H9 (cell line): Measurements from ENCODE around the gene EPHA4. TPM values are rescaled to one million over a fixed set of nuclear protein-coding genes. Genes with fewer than 3 reads are reported as not detected.
A peak's percentile ranks its signal among the peaks of the same experiment; 100 is the strongest.

Source experiments
- DNase-seq: peaks from one replicate; pipeline ENCODE4 v3.0.0-alpha.2; 2017
- H2AFZ ChIP-seq: one replicate; pipeline ENCODE4 v1.6.1; 2013; ENCODE audit warnings: mild to moderate bottlenecking, low read length, control low read depth, moderate library complexity
- H2AK5ac ChIP-seq: 2 replicates; pipeline ENCODE4 v1.6.1; 2013; ENCODE audit warnings: low read length, control low read depth, mixed read lengths; ENCODE audit not compliant: insufficient read length
- H2BK120ac ChIP-seq: one replicate; pipeline ENCODE4 v1.6.1; 2013; ENCODE audit warnings: low read depth, mild to moderate bottlenecking, low read length, control low read depth, inconsistent platforms; ENCODE audit not compliant: poor library complexity, severe bottlenecking
- H2BK12ac ChIP-seq: 2 replicates; pipeline ENCODE4 v1.6.1; 2013; ENCODE audit warnings: low read length, control low read depth, mixed read lengths, low read depth; ENCODE audit not compliant: insufficient read length
- H2BK15ac ChIP-seq: 2 replicates; pipeline ENCODE4 v1.6.1; 2013; ENCODE audit warnings: low read depth, low read length, control low read depth
- H2BK20ac ChIP-seq: one replicate; pipeline ENCODE4 v1.6.1; 2013; ENCODE audit warnings: low read depth, mild to moderate bottlenecking, low read length, control low read depth, inconsistent platforms; ENCODE audit not compliant: poor library complexity, severe bottlenecking
- H2BK5ac ChIP-seq: 2 replicates; pipeline ENCODE4 v1.6.1; 2013; ENCODE audit warnings: low read length, control low read depth, mixed read lengths; ENCODE audit not compliant: insufficient read length
- H3K14ac ChIP-seq: 2 replicates; pipeline ENCODE4 v1.6.1; 2013; ENCODE audit warnings: low read length, control low read depth; ENCODE audit not compliant: insufficient read depth
- H3K18ac ChIP-seq: 2 replicates; pipeline ENCODE4 v1.6.1; 2013; ENCODE audit warnings: low read depth, mild to moderate bottlenecking, mixed read lengths, low read length, control low read depth; ENCODE audit not compliant: insufficient read length
- H3K23ac ChIP-seq: 2 replicates; pipeline ENCODE4 v1.6.1; 2013; ENCODE audit warnings: low read length, control low read depth, mixed read lengths, low read depth; ENCODE audit not compliant: insufficient read length
- H3K23me2 ChIP-seq: 2 replicates; pipeline ENCODE4 v1.6.1; 2013; ENCODE audit warnings: low read depth, mild to moderate bottlenecking, mixed read lengths, low read length, control low read depth; ENCODE audit not compliant: insufficient read length, poor library complexity, severe bottlenecking
- H3K27ac ChIP-seq: 2 replicates; pipeline ENCODE4 v1.5.1; 2013; ENCODE audit warnings: low read length, control low read depth, mixed read lengths, low read depth; ENCODE audit not compliant: insufficient read length
- H3K27me3 ChIP-seq: 2 replicates; pipeline ENCODE4 v1.6.1; 2013; ENCODE audit warnings: low read length, control low read depth, inconsistent platforms; ENCODE audit not compliant: insufficient read depth
- H3K4ac ChIP-seq: 2 replicates; pipeline ENCODE4 v1.6.1; 2013; ENCODE audit warnings: low read depth, mild to moderate bottlenecking, control low read depth, inconsistent platforms, low read length, moderate library complexity
- H3K4me1 ChIP-seq: 2 replicates; pipeline ENCODE4 v1.6.1; 2013; ENCODE audit warnings: low read length, control low read depth, inconsistent platforms; ENCODE audit not compliant: insufficient read depth
- H3K4me2 ChIP-seq: 2 replicates; pipeline ENCODE4 v1.6.1; 2013; ENCODE audit warnings: low read length, control low read depth, mixed read lengths; ENCODE audit not compliant: insufficient read length, insufficient read depth
- H3K56ac ChIP-seq: 2 replicates; pipeline ENCODE4 v1.6.1; 2013; ENCODE audit warnings: low read depth, mild to moderate bottlenecking, mixed read lengths, low read length, control low read depth; ENCODE audit not compliant: insufficient read length
- H3K79me1 ChIP-seq: 2 replicates; pipeline ENCODE4 v1.6.1; 2013; ENCODE audit warnings: low read depth, mild to moderate bottlenecking, moderate library complexity, low read length, control low read depth, inconsistent platforms; ENCODE audit not compliant: insufficient read depth, poor library complexity, severe bottlenecking
- H3K79me2 ChIP-seq: 2 replicates; pipeline ENCODE4 v1.6.1; 2013; ENCODE audit warnings: low read length, control low read depth, inconsistent platforms; ENCODE audit not compliant: insufficient read depth
- H3K9ac ChIP-seq: 2 replicates; pipeline ENCODE4 v1.6.1; 2013; ENCODE audit warnings: low read length, control low read depth, mixed read lengths; ENCODE audit not compliant: insufficient read length; ENCODE audit errors: extremely low read depth
- H3K9me3 ChIP-seq: one replicate; pipeline ENCODE4 v1.6.1; 2013; ENCODE audit warnings: low read depth, low read length, inconsistent platforms; ENCODE audit not compliant: control insufficient read depth
- H3T11ph ChIP-seq: one replicate; pipeline ENCODE4 v1.6.1; 2013; ENCODE audit warnings: mild to moderate bottlenecking, low read length, control low read depth, inconsistent platforms
- H4K20me1 ChIP-seq: one replicate; pipeline ENCODE4 v1.6.1; 2013; ENCODE audit not compliant: control insufficient read depth, insufficient read length, insufficient read depth
- H4K5ac ChIP-seq: 2 replicates; pipeline ENCODE4 v1.6.1; 2013; ENCODE audit warnings: low read depth, mild to moderate bottlenecking, mixed read lengths, low read length, control low read depth; ENCODE audit not compliant: insufficient read length
- H4K8ac ChIP-seq: replicated peaks from 2 replicates; pipeline ENCODE4 v1.6.1; 2013; ENCODE audit warnings: low read length, control low read depth, mixed read lengths, low read depth; ENCODE audit not compliant: insufficient read length
- H4K91ac ChIP-seq: 2 replicates; pipeline ENCODE4 v1.6.1; 2013; ENCODE audit warnings: low read depth, mild to moderate bottlenecking, moderate library complexity, mixed read lengths, low read length, control low read depth; ENCODE audit not compliant: insufficient read length
- H3K27ac Mint-ChIP-seq, 3 experiments: 2 replicates in 2 of 3; 3 replicates in 1 of 3; pipeline ENCODE4 v1.8.0; 2020 to 2021; ENCODE audit warnings: mixed read lengths in 3 of 3, mild to moderate bottlenecking in 1 of 3, moderate library complexity in 1 of 3
- H3K27me3 Mint-ChIP-seq: 2 replicates; pipeline ENCODE4 v1.8.0; 2021; ENCODE audit warnings: low read depth, mild to moderate bottlenecking, moderate library complexity, mixed read lengths
- H3K36me3 Mint-ChIP-seq, 3 experiments: 2 replicates in 2 of 3; 3 replicates in 1 of 3; pipeline ENCODE4 v1.8.0; 2020 to 2021; ENCODE audit warnings: low read depth in 3 of 3, mixed read lengths in 3 of 3; ENCODE audit not compliant: insufficient read depth in 1 of 3
- H3K4me1 Mint-ChIP-seq, 2 experiments: 2 replicates each; pipeline ENCODE4 v1.8.0; 2020; ENCODE audit warnings: mixed read lengths in 2 of 2
- H3K4me3 Mint-ChIP-seq, 2 experiments: 2 replicates in 1 of 2; 3 replicates in 1 of 2; pipeline ENCODE4 v1.8.0; 2020 to 2021; ENCODE audit warnings: mild to moderate bottlenecking in 2 of 2, mixed read lengths in 2 of 2, moderate library complexity in 1 of 2
- H3K9me3 Mint-ChIP-seq, 2 experiments: 2 replicates in 1 of 2; 3 replicates in 1 of 2; pipeline ENCODE4 v1.8.0; 2020; ENCODE audit warnings: mild to moderate bottlenecking in 2 of 2, mixed read lengths in 2 of 2, moderate library complexity in 1 of 2
- WGBS: extraction: QIAGEN DNeasy Blood & Tissue Kit; methylation state at CpG from one replicate; pipeline ENCODE4 v1.1.7; 2013; ENCODE audit warnings: missing lambda C conversion rate, low lambda C conversion rate, mixed read lengths; ENCODE audit not compliant: insufficient read length; ENCODE audit errors: extremely low coverage; 5-methylcytosine and 5-hydroxymethylcytosine counted together
- total RNA-seq: library from RNA; stranded (reverse); gene quantifications from 2 replicates; pipeline ENCODE4 v1.2.1, GENCODE V29; 2021
- TF ChIP-seq, protein P1 (sequence below): fragments of 200-600 bp; sonication (generic); conservative IDR thresholded peaks from 3 replicates; pipeline ENCODE4 v1.8.0; 2021; ENCODE audit warnings: antibody characterized with exemption, mild to moderate bottlenecking

Gene EPHA4
- total RNA-seq, 1 experiment from 2014 or later, result 25.1 TPM

DNA sequence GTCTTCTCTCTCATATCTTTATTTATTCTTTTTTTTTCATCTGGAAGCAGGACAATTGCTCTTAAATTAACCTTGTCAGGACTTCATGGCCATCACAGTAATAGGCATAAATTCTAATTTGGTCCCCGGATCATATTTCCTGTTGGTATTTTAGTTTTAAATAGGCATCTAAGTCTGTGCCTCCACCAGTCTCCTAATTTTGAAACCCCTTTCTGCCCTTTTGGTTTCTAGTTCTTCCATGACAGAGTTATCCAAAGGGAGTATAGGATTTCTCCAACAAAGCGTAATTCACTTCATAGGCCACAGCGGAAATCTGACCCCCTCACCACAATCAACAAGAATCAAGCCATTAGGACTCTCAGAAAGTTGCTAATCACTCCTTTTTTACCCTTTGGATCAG, 3.8 kb downstream of the EPHA4 start:
- peaks cover 33% of the 10 kb centered on the region for H3K23me2 ChIP-seq
- Mint-ChIP-seq H3K9me3 (no peaks in the 10 kb centered on the region; a peak in 1 of 5 replicates), H3K27me3 (peaks cover 48% of the 10 kb centered on the region), H3K4me3 (peak overlapping the region in 1 of 2 experiments; percentile 48; a peak in 2 of 5 replicates), H3K4me1 (peaks cover 35 to 50% of the 10 kb centered on the region in 2 experiments), H3K27ac (no peak overlapping the region), H3K36me3 (peaks cover 4 to 23% (median 22%) of the 10 kb centered on the region in 3 experiments; a peak in 5 of 7 replicates)
- H3K14ac ChIP-seq, result no peak overlapping the region
- no peaks in the 10 kb centered on the region for H3K9me3 ChIP-seq
- H3T11ph ChIP-seq, result no peak overlapping the region
- peaks cover 3% of the 10 kb centered on the region for H4K20me1 ChIP-seq
- H2BK20ac ChIP-seq, result no peak overlapping the region
- no peak overlapping the region for H2AK5ac ChIP-seq
- peaks cover 4% of the 10 kb centered on the region; the same call in 1 of the 2 replicates for H3K4me1 ChIP-seq
- no peaks in the 10 kb centered on the region for H3K79me2 ChIP-seq
- H4K5ac ChIP-seq, result no peak overlapping the region
- no peak overlapping the region for H3K56ac ChIP-seq
- H3K18ac ChIP-seq, result no peak overlapping the region
- H4K91ac ChIP-seq, result no peak overlapping the region
- no peak overlapping the region for H2BK120ac ChIP-seq
- no peak overlapping the region for H2AFZ ChIP-seq
- no peak overlapping the region for H4K8ac ChIP-seq
- H3K27ac ChIP-seq, result no peak overlapping the region
- H2BK5ac ChIP-seq, result no peak overlapping the region
- H3K27me3 ChIP-seq, result peaks cover 8% of the 10 kb centered on the region; the same call in 1 of the 2 replicates
- H3K4ac ChIP-seq, result no peak overlapping the region
- H3K79me1 ChIP-seq, result peaks cover 4% of the 10 kb centered on the region
- no peak overlapping the region for H3K9ac ChIP-seq
- no CpG with 5 or more reads among the region's 3 CpGs for whole genome bisulfite sequencing
- no peak for DNase-seq
- H3K23ac ChIP-seq, result no peak overlapping the region
- TF ChIP-seq, protein P1, sequence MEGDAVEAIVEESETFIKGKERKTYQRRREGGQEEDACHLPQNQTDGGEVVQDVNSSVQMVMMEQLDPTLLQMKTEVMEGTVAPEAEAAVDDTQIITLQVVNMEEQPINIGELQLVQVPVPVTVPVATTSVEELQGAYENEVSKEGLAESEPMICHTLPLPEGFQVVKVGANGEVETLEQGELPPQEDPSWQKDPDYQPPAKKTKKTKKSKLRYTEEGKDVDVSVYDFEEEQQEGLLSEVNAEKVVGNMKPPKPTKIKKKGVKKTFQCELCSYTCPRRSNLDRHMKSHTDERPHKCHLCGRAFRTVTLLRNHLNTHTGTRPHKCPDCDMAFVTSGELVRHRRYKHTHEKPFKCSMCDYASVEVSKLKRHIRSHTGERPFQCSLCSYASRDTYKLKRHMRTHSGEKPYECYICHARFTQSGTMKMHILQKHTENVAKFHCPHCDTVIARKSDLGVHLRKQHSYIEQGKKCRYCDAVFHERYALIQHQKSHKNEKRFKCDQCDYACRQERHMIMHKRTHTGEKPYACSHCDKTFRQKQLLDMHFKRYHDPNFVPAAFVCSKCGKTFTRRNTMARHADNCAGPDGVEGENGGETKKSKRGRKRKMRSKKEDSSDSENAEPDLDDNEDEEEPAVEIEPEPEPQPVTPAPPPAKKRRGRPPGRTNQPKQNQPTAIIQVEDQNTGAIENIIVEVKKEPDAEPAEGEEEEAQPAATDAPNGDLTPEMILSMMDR, result no peak
- H2BK15ac ChIP-seq, result no peak overlapping the region
- no peak overlapping the region for H3K4me2 ChIP-seq
- H2BK12ac ChIP-seq, result no peak overlapping the region
